HG02852 (cell line): Measurements from ENCODE around the gene MRPS12.
"Not testable (repeated sequence)": the region's sequence is repeated elsewhere in the genome, so short reads cannot be mapped to it uniquely, and the experiment has no call there.

Experiments
- ATAC-seq: cut with Tn5 transposase; IDR thresholded peaks from one replicate; pipeline ENCODE4 v1.9.1; 2021; ENCODE audit warnings: mild to moderate bottlenecking, moderate library complexity; ENCODE audit not compliant: unreplicated experiment

MRPS12 gene

DNA sequence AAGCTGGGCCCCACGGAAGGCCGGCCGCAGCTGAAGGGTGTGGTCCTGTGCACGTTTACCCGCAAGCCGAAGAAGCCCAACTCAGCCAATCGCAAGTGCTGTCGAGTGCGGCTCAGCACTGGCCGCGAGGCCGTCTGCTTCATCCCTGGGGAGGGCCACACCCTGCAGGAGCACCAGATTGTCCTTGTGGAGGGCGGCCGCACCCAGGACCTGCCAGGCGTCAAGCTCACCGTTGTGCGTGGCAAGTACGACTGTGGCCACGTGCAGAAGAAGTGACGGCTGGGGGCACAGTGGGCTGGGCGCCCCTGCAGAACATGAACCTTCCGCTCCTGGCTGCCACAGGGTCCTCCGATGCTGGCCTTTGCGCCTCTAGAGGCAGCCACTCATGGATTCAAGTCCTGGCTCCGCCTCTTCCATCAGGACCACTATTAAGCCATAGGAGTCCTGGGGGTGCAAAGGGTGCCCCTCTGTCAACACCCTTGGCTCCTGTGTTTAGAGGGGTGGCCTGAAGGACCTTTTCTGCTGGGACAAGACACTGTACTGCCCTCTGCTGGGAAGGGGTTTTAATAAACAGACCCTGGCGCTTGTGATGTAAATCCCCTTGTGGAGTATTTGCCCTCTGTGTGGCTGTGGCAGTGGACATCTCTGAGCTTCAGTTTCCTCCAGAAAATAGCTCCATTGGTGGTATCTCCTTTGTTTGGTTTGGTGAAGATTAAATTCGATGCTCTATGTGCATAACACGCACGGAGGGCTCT is 1.9 kb downstream of the MRPS12 start:
- no peak for ATAC-seq

DNA sequence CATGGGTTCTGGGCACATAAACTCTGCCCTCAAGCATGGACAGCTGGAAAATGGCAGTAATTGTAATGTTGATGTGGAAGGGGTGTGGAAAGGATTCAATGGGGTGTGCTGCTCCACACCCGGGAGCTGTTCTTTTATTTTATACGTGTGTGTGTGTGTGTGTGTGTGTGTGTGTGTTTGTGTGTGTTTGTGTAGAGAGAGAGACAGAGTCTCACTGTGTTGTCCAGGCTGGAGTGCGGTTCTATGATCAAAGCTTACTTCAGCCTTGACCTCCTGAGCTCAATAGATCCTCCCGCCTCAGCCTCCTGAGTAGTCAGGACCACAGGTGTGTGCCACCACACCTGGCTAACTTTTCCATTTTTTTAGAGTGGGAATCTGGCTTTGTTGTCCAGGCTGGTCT is 2.8 kb downstream of the MRPS12 start:
- ATAC-seq, result no peak

DNA sequence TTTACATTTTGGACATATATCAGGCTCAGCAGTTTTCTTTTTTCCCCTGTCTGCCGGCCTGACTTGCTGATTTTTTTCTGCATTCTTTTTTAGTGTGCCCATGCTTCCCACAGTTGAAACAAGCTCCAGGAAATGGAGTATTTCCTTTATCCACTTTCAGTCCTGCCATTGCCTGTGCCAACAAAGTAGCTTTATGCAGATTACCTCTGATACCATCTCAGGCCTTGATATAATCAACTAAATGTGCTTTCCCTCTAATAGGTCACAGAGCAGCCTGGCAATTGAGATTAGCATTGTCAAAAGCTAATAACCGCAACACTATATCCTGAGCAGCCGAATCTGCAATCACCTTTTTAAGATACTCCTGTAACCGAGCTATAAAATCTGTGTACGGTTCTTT is 9.2 kb downstream of the MRPS12 start:
- no peak for ATAC-seq

- ATAC-seq, result not testable (repeated sequence)
Observed at GRCh38 chr19:38941466-38941865, 10.7 kb downstream of the MRPS12 start.

- ATAC-seq, result no peak
Observed at GRCh38 chr19:38941979-38942378, 11.2 kb downstream of the MRPS12 start.

DNA sequence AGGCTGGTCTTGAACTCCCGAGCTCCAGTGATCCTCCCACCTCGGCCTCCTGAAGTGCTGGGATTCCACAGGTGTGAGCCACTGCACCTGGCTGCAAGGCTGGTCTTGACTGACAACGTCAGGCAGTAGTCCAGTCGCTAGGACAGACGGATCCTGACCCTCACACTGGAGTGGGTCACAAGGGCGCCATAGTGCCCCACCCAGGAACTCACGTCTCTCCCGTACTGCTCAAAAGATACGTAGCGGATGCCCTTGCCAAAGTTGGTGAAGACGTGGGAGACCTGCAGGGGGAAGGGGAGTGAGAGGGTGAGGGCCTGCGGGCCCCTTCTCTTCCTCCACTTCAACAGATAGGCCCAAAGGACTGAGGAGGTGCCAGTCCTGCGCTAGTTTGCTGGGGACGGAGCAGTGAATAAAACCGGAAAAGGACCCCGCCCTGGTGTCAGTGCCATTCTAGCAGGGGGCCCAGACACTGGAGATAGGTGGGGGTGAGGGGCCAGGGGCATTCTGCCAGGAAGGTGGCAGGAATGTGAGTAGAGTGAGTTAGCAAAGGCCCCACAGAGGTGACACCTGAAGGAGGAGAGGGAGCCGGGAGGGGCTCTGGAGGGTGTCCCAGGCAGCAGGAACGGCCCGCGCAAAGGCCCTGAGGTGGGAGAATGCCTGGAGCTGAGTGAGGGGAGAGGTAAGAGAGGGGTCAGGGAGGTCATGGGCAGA is 11.9 kb downstream of the MRPS12 start:
- no peak for ATAC-seq

DNA sequence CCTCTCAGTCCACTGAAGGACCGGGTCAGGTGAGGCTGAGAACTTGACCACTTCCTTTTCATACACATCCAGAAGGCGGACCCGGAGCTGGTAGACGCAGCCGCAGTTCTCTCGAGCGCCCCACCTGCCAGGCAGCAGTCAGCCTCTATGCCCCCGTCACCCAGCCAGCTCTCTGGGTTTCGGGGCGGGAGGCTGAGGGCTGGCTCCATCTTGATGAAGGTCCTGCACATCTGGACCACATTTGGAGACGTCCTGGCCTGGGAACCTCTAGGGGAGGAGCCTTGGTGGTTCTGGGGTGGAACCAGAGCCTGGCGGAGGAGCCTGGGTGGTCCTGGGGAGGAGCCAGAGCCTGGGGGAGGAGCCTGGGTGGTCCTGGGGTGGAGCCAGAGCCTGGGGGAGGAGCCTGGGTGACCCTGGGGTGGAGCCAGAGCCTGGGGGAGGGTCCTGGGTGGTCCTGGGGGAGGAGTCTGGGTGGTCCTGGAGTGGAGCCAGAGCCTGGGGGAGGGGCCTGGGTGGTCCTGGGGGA is 14.3 kb downstream of the MRPS12 start:
- no peak for ATAC-seq

DNA sequence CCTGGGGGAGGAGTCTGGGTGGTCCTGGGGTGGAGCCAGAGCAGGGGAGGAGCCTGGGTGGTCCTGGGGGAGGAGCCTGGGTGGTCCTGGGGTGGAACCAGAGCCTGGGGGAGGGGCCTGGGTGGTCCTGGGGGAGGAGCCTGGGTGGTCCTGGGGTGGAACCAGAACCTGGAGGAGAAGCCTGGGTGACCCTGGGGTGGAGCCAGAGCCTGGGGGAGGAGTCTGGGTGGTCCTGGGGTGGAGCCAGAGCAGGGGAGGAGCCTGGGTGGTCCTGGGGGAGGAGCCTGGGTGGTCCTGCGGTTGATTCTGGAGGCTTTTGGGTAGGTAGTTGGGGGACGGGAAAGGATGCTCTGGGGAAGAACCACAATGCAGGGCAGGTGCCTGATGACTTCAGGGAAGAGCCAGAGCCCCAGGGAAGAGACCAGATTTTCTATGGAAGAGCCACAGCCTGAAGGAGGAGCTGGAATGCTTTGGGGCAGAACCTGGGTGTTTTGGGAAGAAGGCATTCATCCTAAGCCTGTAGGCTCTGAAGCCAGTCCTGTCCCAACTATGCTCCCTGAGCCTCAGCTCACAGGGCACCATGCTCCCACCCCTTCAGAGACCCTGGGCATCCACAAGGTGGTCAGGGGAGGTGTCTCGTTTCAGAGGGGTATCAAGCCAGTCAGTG is 15.0 kb downstream of the MRPS12 start:
- no peak for ATAC-seq

GRCh38 chr19:38946229-38947010 is 15.7 kb downstream of the MRPS12 start:
- no peak for ATAC-seq

GRCh38 chr19:38949580-38950367 is 19.0 kb downstream of the MRPS12 start:
- ATAC-seq, result no peak

- no peak for ATAC-seq
Observed at GRCh38 chr19:38951187-38951586, 20.4 kb downstream of the MRPS12 start.

- ATAC-seq, result no peak
Observed at GRCh38 chr19:38952395-38953165, 21.8 kb downstream of the MRPS12 start.

DNA sequence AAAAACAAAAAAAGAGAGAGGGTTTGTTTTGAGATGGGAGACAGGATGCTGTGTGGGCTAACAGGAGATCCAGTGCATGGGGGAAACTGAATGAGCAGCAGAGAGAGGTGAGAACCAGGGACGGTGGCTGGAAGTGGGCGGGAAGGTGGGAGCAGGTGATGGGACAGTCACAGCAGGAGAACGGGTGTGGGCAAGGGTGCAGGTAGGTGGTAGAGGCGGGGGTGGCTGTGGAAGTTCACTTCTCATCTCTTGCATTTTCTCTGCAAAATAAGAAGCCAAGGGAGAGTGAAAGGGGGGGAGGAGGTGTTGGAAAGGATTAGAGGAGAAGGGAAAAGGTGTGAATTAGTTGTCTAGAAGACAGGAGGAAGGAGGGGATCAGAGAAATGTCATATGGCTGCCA is 22.9 kb downstream of the MRPS12 start:
- no peak for ATAC-seq

- no peak for ATAC-seq
Observed at GRCh38 chr19:38956264-38956663, 25.5 kb downstream of the MRPS12 start.

DNA sequence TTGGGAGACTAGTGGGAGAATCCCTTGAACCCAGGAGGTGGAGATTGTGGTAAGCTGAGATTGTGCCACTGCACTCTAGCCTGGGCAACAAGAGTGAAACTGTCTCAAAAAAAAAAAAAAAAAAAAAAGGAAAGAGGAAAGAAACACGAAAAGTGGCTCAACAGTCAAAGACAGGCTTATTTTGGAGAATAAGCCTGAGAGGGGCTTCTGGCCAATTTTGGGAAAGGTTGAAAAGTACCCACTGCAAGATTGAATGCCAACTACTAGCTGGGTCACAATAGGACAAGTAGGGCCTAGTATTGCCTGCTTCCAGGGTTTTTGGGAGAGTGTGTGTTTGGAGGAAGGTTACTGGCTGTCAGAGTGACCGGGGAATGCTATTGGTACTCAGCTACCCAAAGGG is 27.6 kb downstream of the MRPS12 start:
- no peak for ATAC-seq

DNA sequence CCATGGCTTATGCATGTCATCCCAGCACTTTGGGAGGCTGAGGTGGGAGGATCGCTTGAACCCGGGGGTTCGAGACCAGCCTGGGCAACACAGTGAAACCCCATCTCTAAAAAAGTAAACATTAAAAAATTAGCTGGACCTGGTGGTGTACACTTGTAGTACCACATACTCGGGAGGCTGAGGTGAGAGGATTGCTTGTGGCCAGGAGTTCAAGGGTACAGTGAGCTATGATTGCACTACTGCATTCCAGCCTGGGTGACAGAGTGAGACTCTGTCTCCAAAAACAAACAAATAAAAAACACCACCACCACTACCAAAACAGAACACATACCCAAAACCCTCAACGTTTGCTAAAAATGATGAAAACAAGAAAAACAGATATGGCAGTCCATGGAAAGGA is 28.9 kb downstream of the MRPS12 start:
- no peak for ATAC-seq

GRCh38 chr19:38964738-38965137 is 34.0 kb downstream of the MRPS12 start:
- ATAC-seq, result no peak

DNA sequence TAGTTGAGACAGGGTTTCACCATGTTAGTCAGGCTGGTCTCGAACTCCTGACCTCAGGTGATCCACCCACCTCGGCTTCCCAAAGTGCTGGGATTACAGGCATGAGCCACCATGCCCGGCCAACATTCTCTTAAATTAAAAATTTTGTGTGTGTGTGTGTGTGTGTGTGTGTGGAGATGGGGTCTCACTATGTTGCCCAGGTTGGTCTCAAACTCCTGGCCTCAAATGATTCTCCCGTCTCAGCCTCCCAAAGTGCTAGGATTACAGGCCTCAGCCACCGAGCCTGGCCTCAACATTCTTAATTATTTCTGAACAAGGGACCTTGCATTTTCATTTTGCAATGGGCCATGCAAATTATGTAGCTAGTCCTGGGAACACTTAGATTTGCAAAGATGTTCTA is 35.4 kb downstream of the MRPS12 start:
- ATAC-seq, result not testable (repeated sequence)
